A673 (cell line): Measurements from ENCODE around the gene MYL6B.
"Not testable (repeated sequence)": the region's sequence is repeated elsewhere in the genome, so short reads cannot be mapped to it uniquely, and the experiment has no call there.

Source experiments
- EZH2 ChIP-seq: fragments of 200-600 bp; sonication (generic); IDR thresholded peaks from 2 replicates; pipeline ENCODE4 v1.6.1; 2017; ENCODE audit warnings: borderline replicate concordance, low read depth, mild to moderate bottlenecking, mixed read lengths, antibody characterized with exemption, low read length; ENCODE audit not compliant: poor library complexity, severe bottlenecking
- TF ChIP-seq, protein P1 (sequence below): fragments of 300-800, 200-600 bp; sonication (generic); conservative IDR thresholded peaks from 2 replicates; pipeline ENCODE4 v1.5.1; 2017; ENCODE audit warnings: low read depth, mild to moderate bottlenecking, antibody characterized with exemption, low read length, moderate library complexity, mixed read lengths

DNA sequence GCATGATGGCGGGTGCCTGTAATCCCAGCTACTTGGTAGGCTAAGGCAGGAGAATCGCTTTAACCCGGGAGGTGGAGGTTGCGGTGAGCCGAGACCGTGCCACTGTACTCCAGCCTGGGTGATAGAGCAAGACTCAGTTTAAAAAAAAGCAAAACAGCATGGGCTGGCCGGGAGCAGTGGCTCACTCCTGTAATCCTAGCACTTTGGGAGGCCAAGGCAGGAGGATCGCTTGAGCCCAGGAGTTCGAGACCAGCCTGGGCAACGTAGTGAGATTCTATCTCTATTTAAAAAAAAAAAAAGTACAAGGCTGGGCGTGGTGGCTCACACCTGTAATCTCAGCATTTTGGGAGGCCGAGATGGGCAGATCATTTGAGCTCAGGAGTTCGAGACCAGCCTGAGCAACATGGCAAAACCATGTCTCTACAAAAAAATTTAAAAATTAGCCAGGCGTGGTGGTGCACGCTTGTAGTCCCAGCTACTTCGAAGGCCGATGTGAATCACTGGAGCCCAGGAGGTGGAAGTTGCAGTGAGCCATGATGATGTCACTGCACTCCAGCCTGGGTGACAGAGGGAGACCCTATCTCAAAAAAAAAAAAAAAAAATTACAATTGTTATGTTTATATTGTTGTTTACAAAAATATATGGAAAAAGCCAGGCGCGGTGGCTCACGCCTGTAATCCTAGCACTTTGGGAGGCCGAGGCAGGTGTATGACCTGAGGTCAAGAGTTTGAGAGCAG, 4.2 kb downstream of the MYL6B start:
- TF ChIP-seq, protein P1, sequence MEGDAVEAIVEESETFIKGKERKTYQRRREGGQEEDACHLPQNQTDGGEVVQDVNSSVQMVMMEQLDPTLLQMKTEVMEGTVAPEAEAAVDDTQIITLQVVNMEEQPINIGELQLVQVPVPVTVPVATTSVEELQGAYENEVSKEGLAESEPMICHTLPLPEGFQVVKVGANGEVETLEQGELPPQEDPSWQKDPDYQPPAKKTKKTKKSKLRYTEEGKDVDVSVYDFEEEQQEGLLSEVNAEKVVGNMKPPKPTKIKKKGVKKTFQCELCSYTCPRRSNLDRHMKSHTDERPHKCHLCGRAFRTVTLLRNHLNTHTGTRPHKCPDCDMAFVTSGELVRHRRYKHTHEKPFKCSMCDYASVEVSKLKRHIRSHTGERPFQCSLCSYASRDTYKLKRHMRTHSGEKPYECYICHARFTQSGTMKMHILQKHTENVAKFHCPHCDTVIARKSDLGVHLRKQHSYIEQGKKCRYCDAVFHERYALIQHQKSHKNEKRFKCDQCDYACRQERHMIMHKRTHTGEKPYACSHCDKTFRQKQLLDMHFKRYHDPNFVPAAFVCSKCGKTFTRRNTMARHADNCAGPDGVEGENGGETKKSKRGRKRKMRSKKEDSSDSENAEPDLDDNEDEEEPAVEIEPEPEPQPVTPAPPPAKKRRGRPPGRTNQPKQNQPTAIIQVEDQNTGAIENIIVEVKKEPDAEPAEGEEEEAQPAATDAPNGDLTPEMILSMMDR, result not testable (repeated sequence)
- not testable (repeated sequence) for TF ChIP-seq EZH2
